Fibroblast of skin of right biceps (primary cell): ENCODE measurements around the gene COPS6.
A peak's percentile ranks its signal among the peaks of the same experiment; 100 is the strongest.

Experiments used
- DNase-seq: peaks from one replicate; pipeline ENCODE4 v3.0.0-alpha.2; 2013

The COPS6 gene

GRCh38 chr7:100088621-100089457, at the start of gene COPS6:
COPS6 (plus strand) TSS chr7:100088969; CDS start chr7:100088991, 22 bp downstream.
- peak; percentile 86 for DNase-seq

- no peak for DNase-seq
Observed at GRCh38 chr7:100040575-100040974, 48.2 kb upstream of the COPS6 start.

DNA sequence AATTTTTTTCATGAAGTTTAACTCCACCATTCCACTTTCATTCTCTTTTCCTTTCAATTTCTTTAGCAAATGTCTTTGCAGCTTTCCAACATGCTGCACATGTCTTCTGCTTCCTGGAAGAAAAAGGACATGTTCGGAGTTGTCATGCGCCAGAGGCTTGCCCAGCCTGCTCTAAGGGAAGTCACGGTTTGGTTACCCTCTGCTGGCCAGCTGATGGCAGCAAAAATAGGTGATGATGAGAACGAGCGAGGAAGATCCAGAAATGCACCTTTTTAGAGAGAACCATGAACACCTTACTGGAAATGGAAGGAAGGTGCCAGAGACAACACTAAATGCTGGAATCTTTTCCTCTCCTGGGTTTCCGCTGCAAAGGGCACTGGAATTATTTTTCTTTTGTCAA, 44.1 kb upstream of the COPS6 start:
- no peak for DNase-seq

GRCh38 chr7:100048680-100049079, 40.1 kb upstream of the COPS6 start:
- DNase-seq: no peak

DNA sequence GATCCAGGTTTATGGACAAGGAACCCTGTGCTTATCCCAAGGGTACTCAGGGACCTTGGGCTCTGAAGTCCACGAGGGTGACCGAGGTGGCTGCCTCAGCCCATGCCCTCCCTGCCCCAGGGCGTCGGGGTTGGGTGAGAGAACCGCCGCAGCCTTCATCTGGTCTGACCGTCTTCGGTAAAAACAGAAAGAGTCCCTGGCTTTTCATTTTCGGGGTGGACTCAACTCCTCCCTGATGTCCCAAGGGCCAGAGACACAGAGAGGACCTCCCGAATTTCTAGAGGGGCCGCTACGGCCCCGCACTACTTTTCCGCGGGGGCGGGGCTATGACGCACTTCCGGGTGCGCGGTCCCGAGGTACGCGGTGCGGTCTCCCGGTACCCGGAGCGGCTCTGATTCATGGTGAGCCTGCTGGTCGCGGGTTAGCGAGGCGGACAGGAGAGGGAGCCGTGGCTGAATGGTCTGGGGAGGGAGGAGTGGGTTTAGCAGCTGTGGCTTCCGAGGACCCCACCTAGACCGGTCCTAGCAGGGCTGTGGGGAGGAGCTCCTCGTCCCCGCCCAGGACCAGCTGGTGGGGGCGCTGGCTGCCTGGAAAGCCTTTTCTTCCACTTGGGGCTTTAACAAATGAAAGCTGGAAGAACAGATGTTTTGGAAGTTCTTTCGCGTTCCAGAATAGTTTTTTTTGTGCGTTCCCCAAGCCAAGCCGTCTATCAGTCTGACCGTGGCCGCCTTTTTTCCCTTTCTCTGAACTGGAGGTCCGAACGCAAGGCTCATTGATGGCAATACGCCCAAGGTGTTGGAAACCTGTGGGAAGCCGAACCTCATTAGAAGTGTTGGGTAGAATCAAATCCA, 39.1 kb upstream of the COPS6 start, which contains the start of gene ZSCAN21:
Gene ZSCAN21 (plus strand): TSS at position 334 of the 851 bp plus-strand sequence. CDS start 7,233 bp downstream, outside the sequence.
- DNase-seq: peak; percentile 85

- DNase-seq: no peak
Observed at GRCh38 chr7:100051611-100052010, 37.2 kb upstream of the COPS6 start.

DNA sequence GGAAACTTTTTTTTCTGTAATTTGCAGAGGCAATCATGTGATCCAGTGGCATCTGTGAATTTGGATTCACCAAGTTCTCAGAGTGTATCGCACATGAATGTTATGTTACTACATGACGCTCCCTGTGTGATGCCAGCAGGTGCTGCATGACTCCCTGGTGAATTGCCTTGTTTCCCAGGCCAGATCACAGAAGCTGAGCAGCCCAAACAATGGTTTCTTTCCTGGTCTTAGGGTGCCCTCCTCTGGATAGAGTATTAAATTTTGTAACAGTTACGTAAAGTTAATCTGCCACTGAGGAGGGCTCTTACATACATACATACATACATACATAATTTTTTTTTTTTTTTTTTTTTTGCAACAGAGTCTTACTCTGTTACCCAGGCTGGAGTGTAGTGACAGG, 35.6 kb upstream of the COPS6 start:
- DNase-seq: peak; percentile 48

DNA sequence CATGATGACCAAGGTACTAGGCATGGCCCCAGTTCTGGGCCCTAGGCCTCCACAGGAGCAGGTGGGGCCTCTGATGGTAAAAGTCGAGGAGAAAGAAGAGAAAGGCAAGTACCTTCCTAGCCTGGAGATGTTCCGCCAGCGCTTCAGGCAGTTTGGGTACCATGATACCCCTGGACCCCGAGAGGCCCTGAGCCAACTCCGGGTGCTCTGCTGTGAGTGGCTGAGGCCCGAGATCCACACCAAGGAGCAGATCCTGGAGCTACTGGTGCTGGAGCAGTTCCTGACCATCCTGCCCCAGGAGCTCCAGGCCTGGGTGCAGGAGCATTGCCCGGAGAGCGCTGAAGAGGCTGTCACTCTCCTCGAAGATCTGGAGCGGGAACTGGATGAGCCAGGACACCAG, 31.8 kb upstream of the COPS6 start:
- no peak for DNase-seq

GRCh38 chr7:100059251-100059739, 29.5 kb upstream of the COPS6 start:
- no peak for DNase-seq

DNA sequence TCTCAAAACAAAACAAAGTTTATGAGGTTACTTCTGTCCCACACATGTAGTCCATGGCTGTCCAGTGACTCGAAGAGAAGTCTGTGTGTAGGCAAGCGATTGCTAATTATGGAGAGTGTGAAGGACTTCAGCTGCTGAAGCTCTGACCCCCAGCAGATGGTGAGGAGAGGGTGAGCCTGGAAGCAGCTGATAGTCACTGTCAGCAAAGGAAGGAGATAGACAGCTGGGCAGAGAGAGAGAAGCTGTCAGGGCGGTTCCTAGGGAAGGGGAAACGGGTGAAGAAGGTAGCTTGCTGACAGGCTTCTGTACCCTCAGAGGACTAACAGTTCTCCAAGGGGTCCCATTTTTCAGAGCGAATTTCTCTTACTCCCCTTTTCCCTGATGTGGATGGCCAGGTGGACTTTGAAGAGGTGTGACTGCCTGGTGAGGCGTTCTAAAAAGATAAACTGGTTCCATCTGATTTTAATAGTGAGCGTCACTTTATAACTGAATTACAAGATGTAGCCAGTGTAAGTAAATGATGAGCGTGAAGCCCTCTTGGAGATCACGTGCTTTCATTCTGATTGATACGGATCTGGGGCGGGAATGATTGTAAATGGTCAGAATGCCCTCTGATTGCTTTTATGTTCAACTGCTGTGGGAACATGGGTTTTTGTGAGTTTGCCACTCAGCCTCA, 27.1 kb upstream of the COPS6 start:
- no peak for DNase-seq

GRCh38 chr7:100063376-100063775, 25.4 kb upstream of the COPS6 start:
- DNase-seq: no peak

- no peak for DNase-seq
Observed at GRCh38 chr7:100064162-100064561, 24.6 kb upstream of the COPS6 start.

GRCh38 chr7:100065452-100066186, 23.1 kb upstream of the COPS6 start:
- peak; percentile 47 for DNase-seq

DNA sequence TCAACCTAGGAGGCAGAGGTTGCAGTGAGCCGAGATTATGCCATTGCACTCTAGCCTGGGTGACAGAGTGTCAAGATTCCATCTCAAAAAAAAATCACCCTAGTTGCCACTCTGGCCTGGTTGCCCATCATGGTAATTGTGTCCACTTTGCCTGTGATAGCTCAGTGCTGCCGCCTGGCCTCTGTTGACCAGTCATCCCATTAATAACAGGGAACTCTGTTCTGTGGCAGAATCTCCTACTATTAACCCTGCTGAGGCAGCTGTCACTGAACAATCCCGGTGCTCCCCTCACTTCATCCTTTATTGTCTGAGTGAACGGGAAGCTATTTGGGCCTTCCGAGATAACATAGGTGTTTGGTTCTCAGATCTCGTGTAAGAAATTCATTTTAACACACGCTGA, 21.8 kb upstream of the COPS6 start:
- DNase-seq: no peak

DNA sequence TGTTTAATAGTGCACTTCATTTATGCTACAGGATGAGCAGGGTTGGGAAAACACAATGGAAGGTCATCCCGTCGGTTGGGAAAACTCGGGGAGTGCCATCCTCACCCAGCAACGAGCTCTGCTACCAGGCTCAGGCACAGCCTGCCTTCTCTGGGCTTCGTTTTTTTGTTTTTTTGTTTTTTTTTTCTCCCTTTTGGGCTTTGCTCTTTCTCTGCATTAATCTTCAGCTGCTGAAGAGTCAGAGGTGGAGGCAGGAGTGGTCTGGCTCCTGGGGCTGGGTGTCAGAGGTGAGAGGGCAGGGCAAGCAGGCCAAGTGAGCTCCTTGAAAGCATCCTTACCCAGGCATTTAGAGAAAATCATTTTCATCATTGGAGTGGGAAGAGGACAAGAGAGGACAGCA, 18.8 kb upstream of the COPS6 start:
- no peak for DNase-seq

- no peak for DNase-seq
Observed at GRCh38 chr7:100071018-100071723, 17.6 kb upstream of the COPS6 start.

DNA sequence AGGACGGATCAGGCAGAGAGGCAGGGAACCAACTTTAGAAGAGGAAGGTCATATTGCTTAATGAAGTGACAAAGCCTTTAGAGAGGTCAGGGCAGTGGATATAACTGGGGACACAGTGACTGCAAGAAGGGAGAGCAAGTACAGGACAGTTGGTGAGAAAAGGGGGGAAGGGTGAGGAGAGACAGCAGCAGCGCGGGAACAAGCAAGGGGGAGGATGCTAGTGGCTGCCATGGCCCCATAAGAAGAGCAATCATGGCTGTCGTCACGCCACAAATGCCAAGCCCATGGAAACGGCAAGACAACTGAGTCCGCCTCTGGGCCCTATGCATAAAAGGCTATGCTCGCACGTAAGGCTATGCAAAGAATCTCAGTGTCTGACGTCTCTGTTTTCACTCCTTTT, 16.3 kb upstream of the COPS6 start:
- DNase-seq: no peak

DNA sequence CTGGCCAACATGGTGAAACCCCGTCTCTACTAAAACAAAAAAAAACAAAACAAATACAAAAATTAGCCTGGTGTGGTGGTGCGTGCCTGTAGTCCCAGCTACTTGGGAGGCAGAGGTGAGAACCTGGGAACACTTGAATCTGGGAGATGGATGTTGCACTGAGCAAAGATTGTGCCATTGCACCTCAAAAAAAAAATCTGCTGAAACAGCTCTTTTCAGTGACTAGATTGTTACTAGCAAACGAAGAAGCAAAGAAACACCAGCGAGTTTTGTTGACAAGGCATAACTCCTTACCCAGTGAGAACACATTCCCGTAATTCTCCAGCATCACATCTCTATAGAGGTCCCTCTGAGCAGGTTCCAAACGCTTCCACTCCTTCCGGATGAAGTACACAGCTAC, 13.9 kb upstream of the COPS6 start:
- DNase-seq: no peak

DNA sequence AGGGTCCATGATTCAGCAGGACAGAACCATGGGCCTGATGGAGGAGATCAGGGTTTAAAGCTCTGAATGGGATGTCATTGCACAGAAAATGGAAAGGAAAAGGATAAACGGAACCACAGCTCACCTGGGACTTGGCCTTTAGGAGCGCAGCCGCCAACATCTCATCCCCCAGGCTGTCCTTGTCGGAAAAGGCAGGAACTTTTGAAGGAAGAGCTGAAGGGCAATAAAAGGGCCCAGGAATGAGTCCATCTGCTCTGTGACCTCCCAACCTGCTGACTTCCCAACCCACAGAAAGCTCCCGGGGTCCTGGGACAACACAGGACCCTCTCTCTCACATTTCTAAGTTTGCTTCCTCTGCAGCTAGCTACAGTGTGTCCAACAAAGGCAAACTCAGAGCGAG, 13.4 kb upstream of the COPS6 start:
- no peak for DNase-seq

DNA sequence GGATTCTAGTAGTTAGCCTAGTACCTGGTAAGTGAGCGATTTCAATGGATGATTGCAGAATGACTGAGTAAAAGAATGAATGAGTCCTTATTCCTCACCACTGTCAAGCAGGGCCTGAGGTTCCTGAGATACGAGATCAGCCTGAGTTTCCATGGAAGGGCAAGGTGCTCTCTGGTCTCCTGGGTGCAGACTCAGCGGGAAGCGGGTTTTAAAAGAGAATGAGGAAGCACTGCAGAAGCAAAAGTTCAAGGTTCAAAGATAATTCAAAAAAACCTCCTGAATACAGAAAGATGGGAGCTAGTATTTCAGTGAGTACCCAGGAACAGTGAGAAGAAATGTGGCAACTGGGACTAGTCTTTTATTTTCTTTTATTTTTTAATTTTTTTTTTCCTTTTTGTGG, 11.6 kb upstream of the COPS6 start:
- DNase-seq: no peak

- DNase-seq: no peak
Observed at GRCh38 chr7:100079024-100079560, 9.7 kb upstream of the COPS6 start.
